ENCODE measurements around the gene CACNA1C.

Gene CACNA1C

DNA sequence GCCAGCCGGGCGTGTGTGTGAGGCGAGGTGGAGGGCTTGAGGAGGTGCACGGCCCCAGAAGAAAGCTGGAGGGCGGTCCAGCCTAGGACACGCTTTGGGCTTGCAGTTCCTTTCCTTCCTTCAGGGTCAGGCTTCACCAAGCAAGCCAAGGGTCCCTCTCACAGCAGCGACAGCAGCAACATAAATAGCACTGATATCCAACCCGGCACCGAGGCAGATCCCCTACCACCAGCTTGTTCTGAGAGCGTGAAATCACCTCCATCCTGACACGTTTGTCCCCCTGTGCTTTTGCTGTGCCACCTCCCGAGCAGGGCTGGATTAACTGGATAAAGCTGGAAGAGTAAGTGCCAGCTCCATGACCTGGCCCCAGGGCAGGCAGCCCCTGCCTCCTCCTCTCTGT lies 251.4 kb downstream of the CACNA1C start:
- no peak overlapping the region for H3K27ac ChIP-seq
- TF ChIP-seq, protein P1, sequence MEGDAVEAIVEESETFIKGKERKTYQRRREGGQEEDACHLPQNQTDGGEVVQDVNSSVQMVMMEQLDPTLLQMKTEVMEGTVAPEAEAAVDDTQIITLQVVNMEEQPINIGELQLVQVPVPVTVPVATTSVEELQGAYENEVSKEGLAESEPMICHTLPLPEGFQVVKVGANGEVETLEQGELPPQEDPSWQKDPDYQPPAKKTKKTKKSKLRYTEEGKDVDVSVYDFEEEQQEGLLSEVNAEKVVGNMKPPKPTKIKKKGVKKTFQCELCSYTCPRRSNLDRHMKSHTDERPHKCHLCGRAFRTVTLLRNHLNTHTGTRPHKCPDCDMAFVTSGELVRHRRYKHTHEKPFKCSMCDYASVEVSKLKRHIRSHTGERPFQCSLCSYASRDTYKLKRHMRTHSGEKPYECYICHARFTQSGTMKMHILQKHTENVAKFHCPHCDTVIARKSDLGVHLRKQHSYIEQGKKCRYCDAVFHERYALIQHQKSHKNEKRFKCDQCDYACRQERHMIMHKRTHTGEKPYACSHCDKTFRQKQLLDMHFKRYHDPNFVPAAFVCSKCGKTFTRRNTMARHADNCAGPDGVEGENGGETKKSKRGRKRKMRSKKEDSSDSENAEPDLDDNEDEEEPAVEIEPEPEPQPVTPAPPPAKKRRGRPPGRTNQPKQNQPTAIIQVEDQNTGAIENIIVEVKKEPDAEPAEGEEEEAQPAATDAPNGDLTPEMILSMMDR (conservative IDR thresholded peaks at IDR 0.05): no peak
- TF ChIP-seq ZFX (IDR thresholded peaks at IDR 0.05): peak; percentile 10; the same call in 1 of the 2 replicates

DNA sequence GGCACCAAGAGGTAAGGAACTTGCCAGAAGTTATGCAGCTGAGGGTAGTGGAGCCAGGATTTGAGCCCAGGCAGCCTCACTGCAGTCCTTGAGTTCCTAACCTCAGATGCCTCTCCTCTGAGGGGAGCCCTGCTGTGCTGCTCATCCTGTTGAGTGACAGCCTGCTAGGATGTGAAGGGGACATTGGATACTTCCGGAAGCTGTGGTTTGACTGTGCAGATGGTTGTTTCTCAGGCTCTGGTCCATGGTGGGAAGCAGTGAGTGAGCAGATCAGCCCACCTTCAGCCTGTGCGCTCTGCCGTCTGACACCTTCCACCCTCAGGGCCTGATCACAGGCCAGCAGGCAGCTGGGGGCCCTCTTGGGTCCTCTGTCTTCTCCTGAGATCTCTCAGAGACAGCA lies 253.2 kb downstream of the CACNA1C start:
- no peak overlapping the region for H3K27ac ChIP-seq
- TF ChIP-seq, protein P1 (conservative IDR thresholded peaks at IDR 0.05): no peak
- TF ChIP-seq ZFX (IDR thresholded peaks at IDR 0.05): no peak

- TF ChIP-seq ZFX (IDR thresholded peaks at IDR 0.05): no peak
- TF ChIP-seq, protein P1 (conservative IDR thresholded peaks at IDR 0.05): no peak
- no peak overlapping the region for H3K27ac ChIP-seq
Measured at GRCh38 chr12:2306735-2307134, 253.9 kb downstream of the CACNA1C start.

GRCh38 chr12:2307550-2307949 lies 254.8 kb downstream of the CACNA1C start:
- no peak overlapping the region for H3K27ac ChIP-seq
- TF ChIP-seq, protein P1 (conservative IDR thresholded peaks at IDR 0.05): no peak
- TF ChIP-seq ZFX (IDR thresholded peaks at IDR 0.05): no peak

GRCh38 chr12:2309647-2310046 lies 256.9 kb downstream of the CACNA1C start:
- H3K27ac ChIP-seq: no peak overlapping the region
- TF ChIP-seq ZFX (IDR thresholded peaks at IDR 0.05): no peak
- TF ChIP-seq, protein P1 (conservative IDR thresholded peaks at IDR 0.05): no peak

DNA sequence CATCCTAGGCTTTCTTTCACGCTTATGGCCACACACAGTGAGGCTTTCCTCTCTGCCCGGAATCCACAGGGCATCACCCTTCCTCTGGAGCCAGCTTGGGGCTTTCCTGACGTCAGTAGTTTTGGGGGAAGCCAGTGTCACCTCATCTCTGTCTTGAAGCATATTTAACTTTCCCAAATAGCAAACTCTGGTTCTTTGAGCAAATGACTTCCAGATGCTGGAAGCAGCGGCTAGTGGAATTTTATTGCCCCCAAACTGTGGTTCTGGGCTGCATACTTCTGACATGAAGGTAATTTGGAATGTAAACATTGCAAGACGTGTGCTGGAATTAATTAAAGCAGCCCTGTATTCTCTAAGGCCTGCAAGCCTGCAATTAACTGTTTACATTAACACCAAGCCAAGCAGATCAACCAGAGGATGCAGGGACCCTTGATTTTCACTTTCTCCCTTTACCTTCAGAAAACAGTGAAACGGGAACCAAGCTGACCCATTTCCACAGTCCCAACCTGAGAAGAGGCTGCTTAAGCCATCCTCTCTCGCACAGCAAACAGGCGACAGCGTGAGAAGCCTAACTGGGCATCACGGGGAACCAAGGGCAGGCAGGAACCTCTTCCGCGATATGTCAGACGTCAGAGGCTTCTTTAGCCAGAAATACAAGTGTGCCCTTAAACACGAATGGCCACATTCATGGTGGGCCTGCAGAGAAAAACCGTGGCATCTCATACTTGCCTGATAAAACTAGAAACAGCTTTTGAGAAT lies 258.4 kb downstream of the CACNA1C start:
- TF ChIP-seq, protein P1 (conservative IDR thresholded peaks at IDR 0.05): no peak
- TF ChIP-seq ZFX (IDR thresholded peaks at IDR 0.05): no peak
- no peak overlapping the region for H3K27ac ChIP-seq

DNA sequence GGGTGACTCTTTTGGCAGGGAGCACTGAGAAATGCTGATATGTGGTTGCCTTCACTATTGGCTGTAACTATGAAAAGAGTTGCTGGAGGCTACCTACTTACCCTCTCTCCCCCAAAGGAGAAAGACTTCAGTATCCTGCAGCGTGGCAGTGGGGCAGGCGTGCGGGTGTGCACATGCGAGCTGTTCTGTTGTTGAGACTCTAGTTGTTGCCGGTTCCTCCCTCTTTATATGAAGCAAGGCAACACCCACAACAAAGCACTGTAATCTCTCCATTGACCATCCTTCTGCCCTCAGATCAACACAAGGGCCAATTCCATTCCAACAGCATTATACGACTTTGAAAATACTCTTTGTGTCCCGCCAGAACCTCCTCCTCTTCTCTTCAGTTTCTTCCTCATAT lies 259.4 kb downstream of the CACNA1C start:
- TF ChIP-seq, protein P1 (conservative IDR thresholded peaks at IDR 0.05): no peak
- TF ChIP-seq ZFX (IDR thresholded peaks at IDR 0.05): no peak
- H3K27ac ChIP-seq: no peak overlapping the region

Data from C4-2B (cell line).